Endothelial cell of umbilical vein (primary cell): ENCODE results near the gene PRX. TPM values are rescaled to one million over a fixed set of nuclear protein-coding genes. Genes with fewer than 3 reads are reported as not detected.

ENCODE experiments used
- BruUV-seq: library from RNA; stranded (reverse); fragments of 400-500 nt; replicated peaks from 2 replicates; lab custom pipeline; 2021; lab: Mats Ljungman, UMichigan
- CTCF ChIA-PET: fragments of 300-600, 350-600 bp; sonication (Branson Sonifier 250); formaldehyde crosslinking; loops from one replicate; lab custom pipeline; 2021; ENCODE audit warnings: antibody characterized with exemption, inconsistent platforms; lab: Charles Lee
- POLR2A ChIA-PET: fragments of 300-600, 350-600 bp; sonication (Branson Sonifier 250); formaldehyde crosslinking; loops from one replicate; lab custom pipeline; 2021; ENCODE audit warnings: antibody characterized with exemption, inconsistent platforms; lab: Charles Lee
- DNase-seq: peaks from one replicate; pipeline ENCODE4 v3.0.0-alpha.2; 2011; ENCODE audit warnings: low read depth, low spot score
- FAIRE-seq: peaks from 2 replicates; lab custom pipeline; 2011; peaks lifted over from hg19 to GRCh38; lab: Jason Lieb, UNC
- H2AFZ ChIP-seq: 2 replicates; pipeline ENCODE4 v1.6.0; 2012; ENCODE audit warnings: low read depth, low read length, control low read depth, inconsistent platforms
- H3K27ac ChIP-seq: 2 replicates; pipeline ENCODE4 v1.5.1; 2011; ENCODE audit warnings: low read depth, mild to moderate bottlenecking, control low read depth, low read length, moderate library complexity; ENCODE audit not compliant: insufficient read depth
- H3K27me3 ChIP-seq, 2 experiments: 2 replicates each; pipeline versions ENCODE4 v1.6.0 to v1.6.1; 2011; ENCODE audit warnings: low read length in 2 of 2, mixed read lengths in 1 of 2; ENCODE audit not compliant: control insufficient read depth in 2 of 2, insufficient read depth in 2 of 2
- H3K36me3 ChIP-seq, 2 experiments: 2 replicates in 1 of 2; 3 replicates in 1 of 2; pipeline ENCODE4 v1.5.1; 2011; ENCODE audit warnings: low read length in 2 of 2, mild to moderate bottlenecking in 1 of 2, moderate library complexity in 1 of 2; ENCODE audit not compliant: control insufficient read depth in 2 of 2, insufficient read depth in 2 of 2; ENCODE audit errors: extremely low read depth in 1 of 2
- H3K4me1 ChIP-seq: 3 replicates; pipeline ENCODE4 v1.5.1; 2011; ENCODE audit warnings: mild to moderate bottlenecking, low read length; ENCODE audit not compliant: control insufficient read depth, insufficient read depth; ENCODE audit errors: extremely low read depth
- H3K4me2 ChIP-seq: 2 replicates; pipeline ENCODE4 v1.6.1; 2011; ENCODE audit warnings: low read length, control low read depth, mixed read lengths; ENCODE audit not compliant: insufficient read depth
- H3K4me3 ChIP-seq, 3 experiments: fragments of 200-600 bp in 1 of 3; sonication (generic), shearing (Covaris generic) in 1 of 3; replicated peaks in 1 of 3; 2 replicates each; pipeline ENCODE4 v1.5.1; 2011 to 2016; ENCODE audit warnings: control low read depth in 3 of 3, low read length in 3 of 3, mild to moderate bottlenecking in 2 of 3, inconsistent platforms in 1 of 3, low read depth in 1 of 3, moderate library complexity in 1 of 3; ENCODE audit not compliant: insufficient read depth in 1 of 3
- H3K79me2 ChIP-seq: 2 replicates; pipeline ENCODE4 v1.6.0; 2012; ENCODE audit warnings: low read length, inconsistent platforms; ENCODE audit not compliant: control insufficient read depth, insufficient read depth
- H3K9ac ChIP-seq: replicated peaks from 2 replicates; pipeline ENCODE3; 2011; ENCODE audit warnings: low read length, control low read depth; ENCODE audit not compliant: insufficient read depth; ENCODE audit errors: extremely low read depth
- H3K9me1 ChIP-seq: replicated peaks from 3 replicates; pipeline ENCODE4 v1.6.0; 2011; ENCODE audit warnings: mild to moderate bottlenecking, low read length; ENCODE audit not compliant: control insufficient read depth, insufficient read depth; ENCODE audit errors: extremely low read depth
- H3K9me3 ChIP-seq: replicated peaks from 2 replicates; pipeline ENCODE4 v1.5.1; 2012; ENCODE audit warnings: low read length, inconsistent platforms; ENCODE audit not compliant: control insufficient read depth, insufficient read depth
- H4K20me1 ChIP-seq: replicated peaks from 2 replicates; pipeline ENCODE3; 2011; ENCODE audit warnings: mild to moderate bottlenecking, low read length; ENCODE audit not compliant: control insufficient read depth, insufficient read depth; ENCODE audit errors: extremely low read depth
- CTCF ChIP-seq, 2 donors: IDR thresholded peaks; 1 replicate in 1 of 2; 2 replicates in 1 of 2; pipeline ENCODE4 v1.5.1; 2011; ENCODE audit warnings: low read length in 2 of 2, mild to moderate bottlenecking in 2 of 2, moderate library complexity in 2 of 2, control low read depth in 1 of 2, inconsistent platforms in 1 of 2, low read depth in 1 of 2; ENCODE audit not compliant: insufficient read depth in 1 of 2; ENCODE audit errors: extremely low read depth in 1 of 2
- EZH2 ChIP-seq: IDR thresholded peaks from 2 replicates; pipeline ENCODE4 v1.6.1; 2012; ENCODE audit warnings: borderline replicate concordance, low read depth, mild to moderate bottlenecking, moderate library complexity, low read length, inconsistent platforms; ENCODE audit not compliant: severe bottlenecking
- FOS ChIP-seq: IDR thresholded peaks from 2 replicates; pipeline ENCODE4 v1.6.1; 2011; ENCODE audit warnings: mild to moderate bottlenecking, low read length, moderate library complexity, borderline replicate concordance; ENCODE audit not compliant: insufficient read depth
- GATA2 ChIP-seq: IDR thresholded peaks from 2 replicates; pipeline ENCODE4 v1.7.0; 2011; ENCODE audit warnings: low read depth, mild to moderate bottlenecking, moderate library complexity, mixed read lengths, low read length; ENCODE audit not compliant: insufficient read length, insufficient read depth
- JUN ChIP-seq: IDR thresholded peaks from 2 replicates; pipeline ENCODE4 v1.6.1; 2011; ENCODE audit warnings: borderline replicate concordance, low read depth; ENCODE audit not compliant: insufficient read length, insufficient read depth
- MAX ChIP-seq: IDR thresholded peaks from 2 replicates; pipeline ENCODE4 v1.6.1; 2011; ENCODE audit not compliant: insufficient read depth, insufficient read length
- MYC ChIP-seq: IDR thresholded peaks from one replicate; pipeline ENCODE4 v1.6.1; 2011; ENCODE audit warnings: mild to moderate bottlenecking, low read depth, low read length
- POLR2A ChIP-seq: IDR thresholded peaks from 2 replicates; pipeline ENCODE4 v1.6.1; 2012; ENCODE audit warnings: low read depth, mild to moderate bottlenecking, control low read depth, low read length
- POLR2AphosphoS5 ChIP-seq: IDR thresholded peaks from 2 replicates; pipeline ENCODE4 v1.6.1; 2012; ENCODE audit warnings: low read depth, mild to moderate bottlenecking, control low read depth, low read length, moderate library complexity; ENCODE audit not compliant: insufficient read depth
- dilution Hi-C: fragments of 300-500 bp; cut with MboI; formaldehyde crosslinking; loops from one replicate; pipeline ENCODE4 v1.15.0; 2019; ENCODE audit warnings: low sequenced_read_pairs; ENCODE audit not compliant: extremely low pct_ligation_motif_present
- intact Hi-C: fragments of 100-400 bp; cut with micrococcal nuclease; formaldehyde crosslinking; loops from one replicate; pipeline ENCODE4 v1.10.0; 2022
- polyA plus RNA-seq, 4 experiments: library from polyadenylated mRNA; depleted of rRNA in 3 of 4; stranded (reverse) in 3 of 4; unstranded in 1 of 4; fragments of >200 nt; gene quantifications; 2 replicates each; pipeline versions ENCODE4 v1.2.1 to v1.2.3, GENCODE V29; 2011 to 2012; ENCODE audit warnings: missing spikeins in 1 of 4
- total RNA-seq: library from RNA; stranded (reverse); gene quantifications from 2 replicates; pipeline ENCODE4 v1.2.3, GENCODE V29; 2021

PRX gene
- total and polyA plus RNA-seq, 2 donors (not counting 3 experiments of a cell fraction or from before 2014, with no cell fraction given) = 0.80 to 1.3 TPM

GRCh38 chr19:40395956-40396355, 17.2 kb downstream of the PRX start:
- Histone ChIP-seq H3K9me3 (no peaks in the 10 kb centered on the region), H4K20me1 (no peaks in the 10 kb centered on the region), H3K4me3 (no peak overlapping the region), H3K27me3 (no peaks in the 10 kb centered on the region), H3K27ac (no peak overlapping the region), H3K4me2 (no peak overlapping the region), H3K36me3 (no peaks in the 10 kb centered on the region), H2AFZ (no peak overlapping the region), H3K79me2 (no peaks in the 10 kb centered on the region), H3K9ac (no peak overlapping the region), H3K4me1 (no peaks in the 10 kb centered on the region), H3K9me1 (no peaks in the 10 kb centered on the region)
- intact Hi-C loops (no loop called here), dilution Hi-C loops (no loop called here)
- ChIA-PET POLR2A (interaction anchor here (1.3 kb wide), 1 partner anchor 30 kb away, joined by 3 read pairs; no protein-coding TSS in a partner anchor), CTCF (interaction anchor here (2.1 kb wide), 1 partner anchor 91 kb away, joined by 9 read pairs; no protein-coding TSS in a partner anchor)
- no peak for FAIRE-seq
- DNase-seq = no peak
- no TSS peak for BruUV-seq
- TF ChIP-seq CTCF (IDR thresholded peaks at IDR 0.05; ENCODE audit: extremely low read depth in 1 of 2, insufficient read depth in 1 of 2, low read depth in 1 of 2, low read length in 2 of 2) = no peak
- TF ChIP-seq MAX = no peak
- TF ChIP-seq JUN = no peak
- TF ChIP-seq POLR2AphosphoS5 = no peak
- no peak for TF ChIP-seq FOS
- TF ChIP-seq POLR2A = no peak
- no peak for TF ChIP-seq MYC
- TF ChIP-seq EZH2 = no peak
- TF ChIP-seq GATA2 = no peak
